Loucy (cell line): ENCODE measurements around the gene HDAC10.

Experiments
- H2AFZ ChIP-seq: fragments of 200-600 bp; sonication (generic); 2 replicates; pipeline ENCODE4 v1.6.0; 2016; ENCODE audit warnings: antibody characterized with exemption, mild to moderate bottlenecking, low read length, moderate library complexity
- H3F3A ChIP-seq: fragments of 200-600 bp; 2 replicates; pipeline ENCODE4 v1.6.0; 2016; ENCODE audit warnings: antibody characterized with exemption, low read depth, mild to moderate bottlenecking
- H3K27me3 ChIP-seq: fragments of 200-600 bp; sonication (generic); 2 replicates; pipeline ENCODE4 v1.6.1; 2014; ENCODE audit warnings: low read length, mild to moderate bottlenecking; ENCODE audit not compliant: insufficient read depth, poor library complexity, severe bottlenecking
- H3K36me3 ChIP-seq: fragments of 200-600 bp; sonication (generic); 2 replicates; pipeline ENCODE4 v1.6.1; 2016; ENCODE audit warnings: low read length; ENCODE audit not compliant: insufficient read depth
- H3K4me1 ChIP-seq: fragments of 200-600 bp; sonication (generic); 2 replicates; pipeline ENCODE4 v1.5.1; 2014; ENCODE audit warnings: low read length, mild to moderate bottlenecking; ENCODE audit not compliant: insufficient read depth, poor library complexity, severe bottlenecking
- H3K4me2 ChIP-seq: fragments of 200-600 bp; sonication (generic); 2 replicates; pipeline ENCODE4 v1.6.0; 2014; ENCODE audit warnings: antibody characterized with exemption, low read length, low read depth, mild to moderate bottlenecking; ENCODE audit not compliant: poor library complexity, severe bottlenecking
- H3K4me3 ChIP-seq: fragments of 200-600 bp; sonication (generic); 2 replicates; pipeline ENCODE4 v1.5.1; 2014; ENCODE audit warnings: low read length, mild to moderate bottlenecking, mixed read lengths; ENCODE audit not compliant: poor library complexity, severe bottlenecking
- H3K79me2 ChIP-seq: fragments of 200-600 bp; sonication (generic); 2 replicates; pipeline ENCODE4 v1.6.1; 2014; ENCODE audit warnings: low read length; ENCODE audit not compliant: insufficient read depth
- H3K9ac ChIP-seq: fragments of 200-600 bp; sonication (generic); 2 replicates; pipeline ENCODE4 v1.6.0; 2014; ENCODE audit warnings: mild to moderate bottlenecking, low read depth, low read length, moderate library complexity; ENCODE audit not compliant: poor library complexity, severe bottlenecking
- H3K9me2 ChIP-seq: fragments of 200-600 bp; sonication (generic); replicated peaks from 2 replicates; pipeline ENCODE4 v1.6.1; 2016; ENCODE audit warnings: low read depth, low read length, mixed read lengths
- H3K9me3 ChIP-seq: fragments of 200-600 bp; sonication (generic); 2 replicates; pipeline ENCODE4 v1.6.1; 2014; ENCODE audit warnings: mild to moderate bottlenecking, antibody characterized with exemption, low read length, low read depth; ENCODE audit not compliant: insufficient read depth
- H4K20me1 ChIP-seq: fragments of 200-600 bp; sonication (generic); 2 replicates; pipeline ENCODE4 v1.6.0; 2014; ENCODE audit warnings: antibody characterized with exemption, low read length, mild to moderate bottlenecking; ENCODE audit not compliant: insufficient read depth, poor library complexity, severe bottlenecking
- CTCF ChIP-seq: fragments of 200-600 bp; sonication (generic); conservative IDR thresholded peaks from 2 replicates; pipeline ENCODE4 v1.5.1; 2014; ENCODE audit warnings: mild to moderate bottlenecking, antibody characterized with exemption, low read length
- EZH2phosphoT487 ChIP-seq: fragments of 200-600 bp; IDR thresholded peaks from 2 replicates; pipeline ENCODE4 v1.6.1; 2018; ENCODE audit warnings: antibody characterized with exemption, mild to moderate bottlenecking, moderate library complexity, borderline replicate concordance

HDAC10 gene

DNA sequence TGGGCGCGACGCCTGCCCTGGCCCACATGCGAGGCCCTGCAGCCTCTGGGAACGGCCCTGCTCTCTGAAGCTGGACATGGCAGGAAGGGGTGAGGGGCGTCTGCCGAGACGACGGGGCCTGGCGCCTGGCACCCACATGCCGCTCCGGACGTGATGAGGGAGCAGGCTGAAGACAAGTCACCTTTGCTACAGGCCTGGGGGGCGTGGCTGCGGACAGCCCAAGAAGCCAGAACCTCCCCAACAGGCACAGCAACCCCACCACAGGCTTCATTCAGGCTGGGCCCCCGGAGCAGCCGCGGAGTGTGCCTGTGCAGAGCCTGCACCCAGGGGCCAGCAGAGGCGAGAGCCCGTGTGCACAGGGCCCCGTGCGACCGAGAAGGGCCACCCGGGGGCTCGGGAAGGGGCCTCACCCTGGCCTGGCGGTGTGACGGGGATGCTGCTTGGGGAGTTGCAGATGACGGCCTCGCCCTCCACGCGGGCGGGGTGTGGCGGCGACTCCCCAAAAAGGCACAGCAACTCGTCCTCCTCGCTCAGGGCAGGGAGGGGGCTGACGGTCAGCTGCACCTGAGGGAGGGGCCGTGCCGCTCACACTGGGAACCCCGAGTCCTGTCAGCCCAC lies 35.7 kb upstream of the HDAC10 start:
- Histone ChIP-seq H3K9ac (no peak overlapping the region), H3K4me1 (no peaks in the 10 kb centered on the region), H3K79me2 (no peaks in the 10 kb centered on the region), H4K20me1 (no peaks in the 10 kb centered on the region), H2AFZ (no peak overlapping the region), H3K4me3 (no peak overlapping the region), H3K9me2 (no peaks in the 10 kb centered on the region), H3F3A (no peaks in the 10 kb centered on the region), H3K27me3 (no peaks in the 10 kb centered on the region), H3K4me2 (no peak overlapping the region), H3K36me3 (peaks cover 9% of the 10 kb centered on the region; the same call in 1 of the 2 replicates), H3K9me3 (no peaks in the 10 kb centered on the region)
- no peak for TF ChIP-seq CTCF
- no peak for TF ChIP-seq EZH2phosphoT487

DNA sequence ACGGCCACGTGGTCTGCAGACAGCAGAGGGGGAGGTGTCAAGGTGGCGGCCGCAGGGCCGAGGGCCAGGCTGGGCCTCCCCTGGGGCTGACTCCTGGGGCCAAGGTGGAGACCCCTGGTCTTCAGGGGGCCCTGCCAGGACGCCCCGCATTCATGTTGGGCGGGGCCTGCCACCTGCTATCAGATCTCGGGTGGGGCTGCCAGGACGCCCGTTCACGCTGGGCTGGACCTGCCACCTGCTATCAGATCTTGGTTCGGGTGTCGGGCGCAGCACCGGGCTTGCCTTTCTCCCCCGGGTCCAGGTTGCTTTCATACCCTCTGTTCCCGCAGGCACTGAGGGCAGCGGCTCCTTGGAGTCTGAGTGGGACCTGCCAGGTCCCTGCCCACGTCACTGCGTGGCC lies 35.2 kb upstream of the HDAC10 start:
- Histone ChIP-seq H3K4me1 (no peaks in the 10 kb centered on the region), H3K36me3 (peaks cover 9% of the 10 kb centered on the region; the same call in 1 of the 2 replicates), H3K79me2 (no peaks in the 10 kb centered on the region)

GRCh38 chr22:50285568-50286229 lies 34.6 kb upstream of the HDAC10 start:
- H3F3A ChIP-seq = no peaks in the 10 kb centered on the region
- no peak for TF ChIP-seq CTCF
- H3K27me3 ChIP-seq = no peaks in the 10 kb centered on the region
- H3K36me3 ChIP-seq = peaks cover 9% of the 10 kb centered on the region; the same call in 1 of the 2 replicates
- no peak overlapping the region for H3K4me3 ChIP-seq
- no peaks in the 10 kb centered on the region for H3K9me3 ChIP-seq
- H2AFZ ChIP-seq = no peak overlapping the region
- H4K20me1 ChIP-seq = no peaks in the 10 kb centered on the region
- no peaks in the 10 kb centered on the region for H3K4me1 ChIP-seq
- H3K9me2 ChIP-seq = no peaks in the 10 kb centered on the region
- H3K4me2 ChIP-seq = no peak overlapping the region
- no peaks in the 10 kb centered on the region for H3K79me2 ChIP-seq
- no peak overlapping the region for H3K9ac ChIP-seq

More for the DNA sequence above, 35.2 kb upstream of the HDAC10 start:
- H3F3A ChIP-seq = no peaks in the 10 kb centered on the region
- H3K4me2 ChIP-seq = no peak overlapping the region
- TF ChIP-seq CTCF (no peak), EZH2phosphoT487 (no peak)
- no peaks in the 10 kb centered on the region for H3K27me3 ChIP-seq
- H3K9ac ChIP-seq = no peak overlapping the region
- no peak overlapping the region for H2AFZ ChIP-seq
- H4K20me1 ChIP-seq = no peaks in the 10 kb centered on the region
- no peaks in the 10 kb centered on the region for H3K9me3 ChIP-seq
- no peaks in the 10 kb centered on the region for H3K9me2 ChIP-seq
- no peak overlapping the region for H3K4me3 ChIP-seq
